ENCODE measurements around the gene KIR3DL1.
"Not testable (repeated sequence)": the region's sequence is repeated elsewhere in the genome, so short reads cannot be mapped to it uniquely, and the experiment has no call there.

The KIR3DL1 gene

GRCh38 chr19:54805665-54806515 is 10.4 kb upstream of the KIR3DL1 start:
- DNase-seq: no peak
- in situ Hi-C loops (cut with HindIII; ENCODE audit: low pct_ligation_motif_present, low pct_unique_long_range_greater_than_20kb, low sequenced_read_pairs): no loop called here

DNA sequence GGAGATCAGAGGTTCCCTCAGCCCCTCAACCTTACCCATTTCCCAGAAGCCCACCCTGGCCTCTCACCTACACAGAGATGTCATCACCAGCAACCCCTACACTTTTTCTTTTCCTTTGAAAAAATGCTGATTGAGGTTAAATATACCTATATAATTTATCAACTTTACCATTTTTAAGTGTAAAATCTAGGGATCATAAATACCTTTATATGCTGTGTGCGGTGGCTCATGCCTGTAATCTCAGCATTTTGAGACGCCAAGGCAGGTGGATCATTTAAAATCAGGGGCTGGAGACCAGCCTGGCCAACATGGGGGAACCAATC is 9.8 kb upstream of the KIR3DL1 start:
- no peak for DNase-seq
- in situ Hi-C loops (cut with HindIII; ENCODE audit: low pct_ligation_motif_present, low pct_unique_long_range_greater_than_20kb, low sequenced_read_pairs): no loop called here

DNA sequence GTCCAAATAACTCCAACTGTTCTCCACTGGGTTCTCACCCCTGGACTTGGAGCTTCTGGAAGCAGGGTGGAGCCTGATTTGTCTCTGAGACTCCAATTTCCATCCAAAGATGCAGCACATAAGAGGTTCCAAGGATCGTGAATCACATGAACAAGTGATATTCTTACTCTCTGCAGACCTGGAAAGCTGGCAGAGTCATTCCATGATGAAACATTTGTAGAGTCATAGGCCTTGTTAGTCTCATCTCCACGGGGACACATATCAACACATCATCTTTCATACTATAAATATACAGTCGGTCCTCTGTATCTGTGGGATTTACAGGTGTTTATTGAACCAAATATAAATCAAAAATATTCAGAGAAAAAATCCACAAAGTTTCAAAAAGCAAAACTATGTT is 1.7 kb upstream of the KIR3DL1 start:
- in situ Hi-C loops (cut with HindIII; ENCODE audit: low pct_ligation_motif_present, low pct_unique_long_range_greater_than_20kb, low sequenced_read_pairs); DNase-seq: not testable (repeated sequence)

GRCh38 chr19:54817670-54818536 is 1.6 kb downstream of the KIR3DL1 start:
- in situ Hi-C loops (cut with HindIII; ENCODE audit: low pct_ligation_motif_present, low pct_unique_long_range_greater_than_20kb, low sequenced_read_pairs): no loop called here

DNA sequence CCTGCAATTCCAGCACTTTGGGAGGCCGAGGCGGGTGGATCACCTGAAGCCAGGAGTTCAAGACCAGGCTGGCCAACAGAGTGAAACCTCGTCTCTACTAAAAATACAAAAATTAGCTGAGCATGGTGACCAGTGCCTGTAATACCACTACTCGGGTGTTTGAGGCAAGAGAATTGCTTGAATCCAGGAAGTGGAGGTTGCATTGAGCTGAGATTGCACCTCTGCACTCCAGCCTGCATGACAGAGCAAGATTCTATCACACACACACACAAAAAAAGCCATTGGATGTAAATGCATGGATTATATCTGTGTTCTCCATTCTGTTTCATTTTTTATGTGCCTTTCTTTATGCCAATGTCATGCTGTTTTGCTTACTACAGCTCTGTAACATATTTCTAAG is 8.1 kb downstream of the KIR3DL1 start:
- DNase-seq; in situ Hi-C loops (cut with HindIII; ENCODE audit: low pct_ligation_motif_present, low pct_unique_long_range_greater_than_20kb, low sequenced_read_pairs): not testable (repeated sequence)

More at GRCh38 chr19:54817670-54818536, 1.6 kb downstream of the KIR3DL1 start:
- no peak for DNase-seq

DNA sequence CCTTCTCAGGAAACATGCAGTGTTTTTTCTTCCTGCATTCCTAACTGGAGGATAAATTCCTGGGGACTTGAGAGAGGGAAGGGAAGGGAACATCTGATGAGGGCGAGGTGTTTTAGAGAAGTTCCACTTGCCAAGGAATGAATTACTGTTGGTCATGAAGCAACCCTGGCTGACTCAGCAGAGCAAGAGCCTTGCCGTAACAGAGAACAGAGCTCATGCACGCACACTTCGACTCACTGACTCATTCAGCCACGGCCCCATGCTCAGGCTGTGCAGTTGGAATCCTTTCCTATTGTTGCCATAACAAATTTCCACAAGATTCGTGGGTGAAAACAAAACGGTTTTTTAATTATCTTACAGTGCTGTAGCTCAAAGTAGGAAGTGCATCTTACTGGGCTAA is 9.1 kb downstream of the KIR3DL1 start:
- DNase-seq; in situ Hi-C loops (cut with HindIII; ENCODE audit: low pct_ligation_motif_present, low pct_unique_long_range_greater_than_20kb, low sequenced_read_pairs): not testable (repeated sequence)

GRCh38 chr19:54828064-54828463 is 11.8 kb downstream of the KIR3DL1 start:
- in situ Hi-C loops (cut with HindIII; ENCODE audit: low pct_ligation_motif_present, low pct_unique_long_range_greater_than_20kb, low sequenced_read_pairs); DNase-seq: not testable (repeated sequence)

DNA sequence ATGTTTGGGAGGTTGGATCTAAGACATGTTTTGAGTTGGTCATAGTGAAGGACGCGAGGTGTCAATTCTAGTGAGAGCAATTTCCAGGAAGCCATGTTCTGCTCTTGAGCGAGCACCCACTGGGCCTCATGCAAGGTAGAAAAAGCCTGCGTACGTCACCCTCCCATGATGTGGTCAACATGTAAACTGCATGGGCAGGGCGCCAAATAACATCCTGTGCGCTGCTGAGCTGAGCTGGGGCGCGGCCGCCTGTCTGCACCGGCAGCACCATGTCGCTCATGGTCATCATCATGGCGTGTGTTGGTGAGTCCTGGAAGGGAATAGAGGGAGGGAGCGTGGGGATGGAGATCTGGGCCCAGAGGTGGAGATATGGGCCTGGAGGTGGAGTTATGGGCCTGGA is 16.2 kb downstream of the KIR3DL1 start, which contains the start of gene KIR2DS4:
Gene KIR2DS4 (plus strand): TSS at position 181 of the 400 bp plus-strand sequence.
- in situ Hi-C loops (cut with HindIII; ENCODE audit: low pct_ligation_motif_present, low pct_unique_long_range_greater_than_20kb, low sequenced_read_pairs); DNase-seq: not testable (repeated sequence)

DNA sequence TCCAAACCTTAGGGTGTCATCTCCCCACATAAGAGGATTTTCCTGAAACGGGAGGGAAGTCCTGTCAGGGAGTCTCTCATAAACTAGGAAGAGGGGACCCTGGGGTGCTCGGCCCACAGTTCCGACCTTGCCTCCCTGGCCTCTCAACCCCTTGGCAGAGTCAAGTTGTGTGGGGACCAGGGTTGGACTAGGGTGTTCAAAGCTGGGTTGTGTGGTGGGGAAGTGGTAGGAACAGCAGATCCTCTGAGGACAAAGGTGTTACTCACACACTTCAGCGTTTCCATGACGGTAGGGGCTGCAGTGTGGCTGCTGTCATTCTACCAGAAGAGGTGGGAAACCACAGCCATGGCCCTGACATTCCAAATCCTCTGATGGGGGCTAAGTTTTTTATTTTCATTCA is 18.9 kb downstream of the KIR3DL1 start:
- in situ Hi-C loops (cut with HindIII; ENCODE audit: low pct_ligation_motif_present, low pct_unique_long_range_greater_than_20kb, low sequenced_read_pairs); DNase-seq: not testable (repeated sequence)

GRCh38 chr19:54837522-54837921 is 21.3 kb downstream of the KIR3DL1 start:
- in situ Hi-C loops (cut with HindIII; ENCODE audit: low pct_ligation_motif_present, low pct_unique_long_range_greater_than_20kb, low sequenced_read_pairs): not testable (repeated sequence)

GRCh38 chr19:54843171-54843570 is 26.9 kb downstream of the KIR3DL1 start:
- in situ Hi-C loops (cut with HindIII; ENCODE audit: low pct_ligation_motif_present, low pct_unique_long_range_greater_than_20kb, low sequenced_read_pairs); DNase-seq: not testable (repeated sequence)

More at GRCh38 chr19:54837522-54837921, 21.3 kb downstream of the KIR3DL1 start:
- not testable (repeated sequence) for DNase-seq

DNA sequence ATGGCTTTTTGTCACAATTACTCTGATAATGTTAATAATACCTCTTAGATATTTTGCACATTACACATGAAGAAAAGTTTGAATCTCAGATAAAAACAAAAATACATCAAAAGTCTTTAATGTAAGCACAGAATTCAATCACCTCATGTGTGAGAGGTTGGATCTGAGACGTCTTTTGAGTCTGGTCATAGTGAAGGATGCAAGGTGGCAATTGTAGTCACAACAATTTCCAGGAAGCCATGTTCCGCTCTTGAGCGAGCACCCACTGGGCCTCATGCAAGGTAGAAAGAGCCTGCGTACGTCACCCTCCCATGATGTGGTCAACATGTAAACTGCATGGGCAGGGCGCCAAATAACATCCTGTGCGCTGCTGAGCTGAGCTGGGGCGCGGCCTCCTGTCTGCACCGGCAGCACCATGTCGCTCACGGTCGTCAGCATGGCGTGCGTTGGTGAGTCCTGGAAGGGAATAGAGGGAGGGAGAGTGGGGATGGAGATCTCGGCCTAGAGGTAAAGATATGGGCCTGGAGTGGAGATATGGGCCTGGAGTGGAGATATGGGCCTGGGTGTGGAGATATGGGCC is 33.9 kb downstream of the KIR3DL1 start, which contains the start of gene KIR3DL2:
Gene KIR3DL2 (plus strand): TSS at position 383 of the 580 bp plus-strand sequence. CDS start 33 bp downstream, at position 416.
- in situ Hi-C loops (cut with HindIII; ENCODE audit: low pct_ligation_motif_present, low pct_unique_long_range_greater_than_20kb, low sequenced_read_pairs); DNase-seq: not testable (repeated sequence)

DNA sequence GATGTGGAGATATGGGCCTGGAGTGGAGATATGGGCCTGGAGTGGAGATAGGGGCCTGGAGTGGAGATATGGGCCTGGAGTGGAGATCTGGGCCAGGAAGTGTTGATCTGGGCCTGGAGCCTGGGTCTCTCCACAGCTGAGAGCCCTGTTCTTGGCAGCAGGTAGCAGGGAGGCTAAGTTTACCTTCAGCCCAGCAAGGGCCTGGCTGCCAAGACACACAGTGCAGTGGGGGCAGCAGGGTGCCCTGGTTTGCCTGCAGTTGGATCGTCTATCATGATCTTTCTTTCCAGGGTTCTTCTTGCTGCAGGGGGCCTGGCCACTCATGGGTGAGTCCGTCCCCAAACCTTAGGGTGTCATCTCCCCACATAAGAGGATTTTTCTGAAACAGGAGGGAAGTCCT is 34.7 kb downstream of the KIR3DL1 start:
- in situ Hi-C loops (cut with HindIII; ENCODE audit: low pct_ligation_motif_present, low pct_unique_long_range_greater_than_20kb, low sequenced_read_pairs): no loop called here
- no peak for DNase-seq

DNA sequence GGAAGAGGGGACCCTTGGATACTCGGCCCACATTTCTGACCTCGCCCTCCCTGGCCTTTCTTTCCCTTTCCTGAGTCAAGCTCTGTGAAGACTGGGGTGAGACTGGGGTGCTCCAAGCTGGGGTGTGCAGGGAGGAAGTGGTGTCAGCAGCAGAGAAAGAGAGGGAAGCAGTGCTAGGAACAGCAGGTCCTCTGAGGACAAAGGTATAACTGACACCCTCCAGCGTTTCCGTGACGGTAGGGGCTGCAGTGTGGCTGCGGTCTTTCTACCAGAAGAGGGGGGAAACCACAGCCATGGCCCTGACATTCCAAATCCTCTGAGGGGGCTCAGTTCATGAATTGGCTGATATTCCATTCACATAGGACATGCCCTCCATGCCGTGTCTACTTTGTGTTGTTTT is 35.1 kb downstream of the KIR3DL1 start:
- DNase-seq: no peak
- in situ Hi-C loops (cut with HindIII; ENCODE audit: low pct_ligation_motif_present, low pct_unique_long_range_greater_than_20kb, low sequenced_read_pairs): no loop called here

GRCh38 chr19:54855241-54855640 is 39.0 kb downstream of the KIR3DL1 start:
- in situ Hi-C loops (cut with HindIII; ENCODE audit: low pct_ligation_motif_present, low pct_unique_long_range_greater_than_20kb, low sequenced_read_pairs); DNase-seq: not testable (repeated sequence)

DNA sequence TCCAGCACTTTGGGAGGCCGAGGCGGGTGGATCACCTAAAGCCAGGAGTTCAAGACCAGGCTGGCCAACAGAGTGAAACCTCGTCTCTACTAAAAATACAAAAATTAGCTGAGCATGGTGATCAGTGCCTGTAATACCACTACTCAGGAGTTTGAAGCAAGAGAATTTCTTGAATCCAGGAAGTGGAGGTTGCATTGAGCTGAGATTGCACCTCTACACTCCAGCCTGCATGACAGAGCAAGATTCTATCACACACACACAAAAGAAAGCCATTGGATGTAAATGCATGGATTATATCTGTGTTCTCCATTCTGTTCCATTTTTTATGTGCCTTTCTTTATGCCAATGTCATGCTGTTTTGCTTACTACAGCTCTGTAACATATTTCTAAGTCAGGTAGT is 42.2 kb downstream of the KIR3DL1 start:
- in situ Hi-C loops (cut with HindIII; ENCODE audit: low pct_ligation_motif_present, low pct_unique_long_range_greater_than_20kb, low sequenced_read_pairs); DNase-seq: not testable (repeated sequence)

DNA sequence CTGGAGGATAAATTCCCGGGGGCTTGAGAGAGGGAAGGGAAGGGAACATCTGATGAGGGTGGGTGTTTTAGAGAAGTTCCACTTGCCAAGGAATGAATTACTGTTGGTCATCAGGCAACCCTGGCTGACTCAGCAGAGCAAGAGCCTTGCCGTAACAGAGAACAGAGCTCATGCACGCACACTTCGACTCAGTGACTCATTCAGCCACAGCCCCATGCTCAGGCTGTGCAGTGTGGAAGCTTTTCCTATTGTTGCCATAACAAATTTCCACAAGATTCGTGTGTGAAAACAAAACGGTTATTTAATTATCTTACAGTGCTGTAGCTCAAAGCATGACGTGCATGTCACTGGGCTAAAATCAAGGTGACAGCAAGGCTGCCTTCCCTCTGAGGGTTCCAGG is 43.2 kb downstream of the KIR3DL1 start:
- not testable (repeated sequence) for DNase-seq

DNA sequence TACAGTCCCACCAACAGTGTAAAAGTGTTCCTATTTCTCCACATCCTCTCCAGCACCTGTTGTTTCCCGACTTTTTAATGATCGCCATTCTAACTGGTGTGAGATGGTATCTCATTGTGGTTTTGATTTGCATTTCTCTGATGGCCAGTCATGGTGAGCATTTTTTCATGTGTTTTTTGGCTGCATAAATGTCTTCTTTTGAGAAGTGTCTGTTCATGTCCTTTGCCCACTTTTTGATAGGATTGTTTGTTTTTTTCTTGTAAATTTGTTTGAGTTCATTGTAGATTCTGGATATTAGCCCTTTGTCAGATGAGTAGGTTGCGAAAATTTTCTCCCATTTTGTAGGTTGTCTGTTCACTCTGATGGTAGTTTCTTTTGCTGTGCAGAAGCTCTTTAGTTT is 47.2 kb downstream of the KIR3DL1 start:
- DNase-seq; in situ Hi-C loops (cut with HindIII; ENCODE audit: low pct_ligation_motif_present, low pct_unique_long_range_greater_than_20kb, low sequenced_read_pairs): not testable (repeated sequence)

More for the DNA sequence above, 43.2 kb downstream of the KIR3DL1 start:
- in situ Hi-C loops (cut with HindIII; ENCODE audit: low pct_ligation_motif_present, low pct_unique_long_range_greater_than_20kb, low sequenced_read_pairs): not testable (repeated sequence)

DNA sequence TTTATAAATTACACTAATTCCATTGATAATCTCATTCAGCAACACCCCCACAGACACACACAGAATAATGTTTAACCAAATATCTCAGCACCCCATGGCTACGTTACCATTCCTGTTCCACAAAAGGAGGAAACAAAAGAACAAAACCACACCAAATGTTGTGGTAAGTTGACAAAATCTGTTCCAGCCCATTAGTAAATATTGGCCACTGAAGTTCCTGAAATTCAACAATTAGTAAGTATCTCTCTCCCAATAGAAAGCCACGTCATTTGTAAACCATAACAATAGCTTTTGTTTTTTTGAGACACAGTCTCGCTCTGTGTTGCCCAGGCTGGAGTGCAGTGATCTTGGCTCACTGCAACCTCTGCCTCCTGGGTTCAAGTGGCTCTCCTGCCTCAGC is 55.4 kb downstream of the KIR3DL1 start:
- no peak for DNase-seq

More for the DNA sequence above, 55.4 kb downstream of the KIR3DL1 start:
- in situ Hi-C loops (cut with HindIII; ENCODE audit: low pct_ligation_motif_present, low pct_unique_long_range_greater_than_20kb, low sequenced_read_pairs): no loop called here

Measured in ACHN (cell line).